HG02763 (cell line): ENCODE measurements around the gene IGSF23.

Experiments
- ATAC-seq: cut with Tn5 transposase; IDR thresholded peaks from one replicate; pipeline ENCODE4 v1.9.1; 2021; ENCODE audit warnings: mild to moderate bottlenecking, moderate library complexity; ENCODE audit not compliant: unreplicated experiment

The IGSF23 gene, protein sequence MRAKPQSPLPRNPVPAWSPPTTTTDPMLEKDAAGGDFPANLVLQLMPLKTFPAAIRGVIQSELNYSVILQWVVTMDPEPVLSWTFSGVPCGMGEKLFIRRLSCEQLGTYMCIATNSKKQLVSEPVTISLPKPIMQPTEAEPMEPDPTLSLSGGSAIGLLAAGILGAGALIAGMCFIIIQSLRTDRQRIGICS

DNA sequence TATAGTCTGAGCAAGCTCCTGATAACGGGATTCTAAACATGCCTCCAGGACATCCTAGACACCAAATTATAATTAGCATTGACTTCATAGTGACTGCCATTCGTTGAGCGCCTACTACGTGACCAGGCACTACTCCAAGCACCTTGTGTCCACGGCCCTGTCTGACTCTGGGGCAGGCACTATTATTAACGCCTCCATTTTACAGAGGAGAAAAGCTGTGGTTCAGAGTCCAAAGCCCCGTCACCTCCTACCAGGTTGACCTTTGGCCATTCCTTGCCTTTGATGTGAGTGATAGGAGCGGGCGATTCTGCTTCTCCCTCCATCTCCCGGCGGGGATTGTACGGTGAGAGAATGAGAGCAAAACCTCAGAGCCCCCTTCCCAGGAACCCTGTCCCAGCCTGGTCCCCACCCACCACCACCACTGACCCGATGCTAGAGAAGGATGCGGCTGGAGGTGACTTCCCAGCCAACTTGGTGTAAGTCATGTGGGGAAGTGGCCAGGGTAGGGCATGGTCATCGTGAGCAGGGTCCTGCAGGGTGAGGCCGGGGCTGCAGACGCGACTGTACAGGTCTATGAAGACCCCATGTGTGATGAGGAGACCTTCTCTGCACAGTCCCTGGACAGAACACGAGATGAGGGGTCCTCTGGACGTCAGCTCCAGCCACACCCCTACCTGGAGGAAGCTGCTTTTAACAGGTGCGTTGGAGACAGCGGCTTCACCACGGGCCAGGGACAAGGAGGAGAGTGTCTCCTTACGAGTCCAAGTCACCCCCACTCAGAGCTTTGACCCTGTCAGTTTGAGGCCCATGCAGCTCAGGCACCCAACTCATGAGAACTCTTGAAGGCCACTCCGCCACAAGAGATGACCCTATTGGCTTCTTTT is at the start of gene IGSF23:
IGSF23 (plus strand) TSS at position 269 of the 884 bp plus-strand sequence; CDS start at position 352, 83 bp downstream.
- ATAC-seq: no peak

DNA sequence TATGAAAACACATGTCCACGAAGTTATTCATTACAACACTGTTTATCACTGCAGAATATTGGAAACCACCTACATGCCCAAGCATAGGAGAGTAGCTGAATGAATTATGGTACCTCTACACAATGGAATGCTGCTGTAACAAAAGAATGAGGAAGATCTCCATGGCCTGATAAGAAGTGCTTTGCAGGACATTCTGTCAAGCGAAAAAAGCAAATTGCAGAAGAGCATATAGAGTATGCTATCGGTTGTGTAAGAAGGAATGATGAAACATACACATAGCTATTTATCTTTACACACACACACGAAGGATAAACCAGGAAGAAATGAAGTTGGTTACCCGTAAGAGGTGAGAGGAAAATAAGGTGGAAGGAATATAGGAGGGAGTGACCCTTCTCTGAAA is 46.4 kb upstream of the IGSF23 start:
- no peak for ATAC-seq

DNA sequence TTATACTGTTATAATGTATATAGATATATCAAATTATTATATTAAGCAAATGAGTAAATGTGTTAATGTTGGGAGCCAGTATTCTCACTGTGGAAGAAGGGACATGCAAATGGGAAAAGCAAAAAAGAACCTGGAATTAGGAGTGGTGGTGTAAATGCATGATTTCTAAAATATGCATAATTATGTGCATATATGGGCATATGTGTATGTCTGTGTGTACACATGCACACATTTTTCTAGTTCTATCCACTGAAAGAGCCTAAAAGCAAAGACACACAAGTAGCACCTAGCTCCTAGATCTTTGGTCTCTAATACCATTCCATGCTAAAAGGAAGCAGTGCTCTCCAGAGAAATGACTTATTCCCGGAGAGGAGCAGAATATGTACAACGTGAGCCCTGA is 45.6 kb upstream of the IGSF23 start:
- no peak for ATAC-seq

DNA sequence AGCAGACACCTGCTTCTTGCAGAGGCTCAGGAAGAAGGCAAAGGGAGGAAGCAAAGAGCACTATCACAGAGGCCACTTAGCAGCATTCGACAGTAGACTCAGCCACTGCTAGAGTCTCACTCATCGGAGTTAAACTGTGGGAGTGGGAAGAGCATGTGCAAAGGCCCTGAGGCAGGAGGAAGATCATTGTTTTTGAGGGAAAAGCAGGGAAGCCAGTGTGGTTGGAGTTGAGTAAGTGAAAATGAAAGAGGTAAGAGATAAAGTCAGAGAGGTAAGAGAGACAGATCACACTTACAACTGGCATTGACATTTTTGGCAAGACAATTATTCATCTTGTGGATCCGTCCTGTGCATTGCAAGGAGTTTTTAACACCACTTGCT is 42.8 kb upstream of the IGSF23 start:
- no peak for ATAC-seq

DNA sequence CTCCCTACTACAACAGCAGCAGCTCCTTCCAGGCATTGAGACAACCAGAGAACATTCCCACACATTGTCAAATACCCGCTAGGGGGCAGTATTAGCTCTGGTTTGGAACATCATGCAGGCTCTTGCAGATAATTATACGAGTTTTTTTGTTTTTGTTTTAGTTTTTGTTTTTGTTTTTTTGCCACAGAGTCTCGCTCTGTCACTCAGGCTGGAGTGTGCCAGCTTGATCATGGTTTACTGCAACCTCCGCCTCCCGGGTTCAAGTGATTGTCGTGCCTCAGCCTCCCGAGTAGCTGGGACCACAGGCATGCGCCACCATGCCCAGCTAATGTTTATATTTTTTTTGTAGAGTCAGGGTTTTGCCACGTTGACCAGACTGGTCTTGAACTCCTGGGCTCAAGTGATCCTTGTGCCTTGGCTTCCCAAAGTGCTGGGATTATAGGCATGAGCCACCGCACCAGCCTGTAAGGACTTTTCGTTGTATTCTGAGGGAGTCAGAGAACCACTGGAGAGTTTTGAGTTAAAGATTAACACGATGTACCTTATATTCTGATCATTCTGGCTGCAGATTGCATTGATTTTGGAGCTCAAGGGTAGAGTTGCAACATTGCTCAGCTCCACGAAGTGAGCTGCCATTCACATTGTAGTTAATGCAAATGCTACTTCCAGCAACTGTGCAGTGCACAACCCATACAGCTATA is 42.2 kb upstream of the IGSF23 start:
- ATAC-seq: no peak

DNA sequence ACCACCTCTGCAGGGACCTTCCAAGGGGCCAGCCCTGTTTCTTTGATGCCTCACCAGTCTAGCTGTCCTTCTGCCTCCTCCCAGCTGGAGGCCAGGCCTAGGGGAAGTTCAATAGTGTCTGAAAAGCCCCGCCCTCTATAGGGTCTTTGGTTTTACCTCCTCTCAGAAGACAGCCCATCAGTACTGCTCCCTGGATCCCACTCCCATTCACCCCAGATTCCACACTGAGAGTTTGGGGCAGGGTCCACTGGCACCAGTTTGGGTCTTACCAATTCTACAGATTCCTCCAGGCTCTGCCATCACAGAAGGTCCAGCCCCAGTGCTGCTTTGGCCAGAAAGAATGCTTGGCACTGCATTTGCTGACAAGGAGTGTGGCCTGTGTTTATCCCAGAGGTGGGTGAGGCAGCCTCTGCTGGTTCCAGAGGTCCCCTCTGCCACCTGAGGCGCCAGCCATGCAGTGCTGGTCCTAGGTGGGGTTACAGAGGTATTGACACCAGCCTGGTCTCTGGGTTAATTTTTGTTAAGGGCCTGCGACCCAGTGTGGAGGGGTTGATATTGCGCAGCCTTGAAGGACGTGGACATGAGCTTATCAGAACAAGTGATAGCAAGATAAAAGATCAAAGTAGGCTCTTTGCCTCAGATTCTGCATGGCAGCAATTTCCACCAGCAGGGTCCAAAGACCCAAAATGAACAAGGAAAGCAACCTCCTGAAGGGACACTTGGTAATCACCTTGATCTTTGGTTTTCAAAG is 41.4 kb upstream of the IGSF23 start:
- ATAC-seq: no peak

DNA sequence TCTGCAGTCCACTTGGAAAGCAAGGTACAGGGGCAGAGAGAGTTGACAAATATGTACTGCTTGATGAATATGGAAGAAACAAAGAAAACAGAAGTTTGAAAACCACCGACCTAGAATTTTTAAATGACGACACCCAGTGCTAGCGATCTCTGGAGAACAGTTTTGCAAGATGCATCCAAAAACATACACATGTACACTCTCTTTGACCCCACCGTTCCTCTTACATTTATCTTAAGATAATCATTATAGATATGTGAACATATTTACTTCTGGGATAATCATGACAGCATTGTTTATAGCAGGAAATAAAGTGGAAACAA is 40.8 kb upstream of the IGSF23 start:
- no peak for ATAC-seq

DNA sequence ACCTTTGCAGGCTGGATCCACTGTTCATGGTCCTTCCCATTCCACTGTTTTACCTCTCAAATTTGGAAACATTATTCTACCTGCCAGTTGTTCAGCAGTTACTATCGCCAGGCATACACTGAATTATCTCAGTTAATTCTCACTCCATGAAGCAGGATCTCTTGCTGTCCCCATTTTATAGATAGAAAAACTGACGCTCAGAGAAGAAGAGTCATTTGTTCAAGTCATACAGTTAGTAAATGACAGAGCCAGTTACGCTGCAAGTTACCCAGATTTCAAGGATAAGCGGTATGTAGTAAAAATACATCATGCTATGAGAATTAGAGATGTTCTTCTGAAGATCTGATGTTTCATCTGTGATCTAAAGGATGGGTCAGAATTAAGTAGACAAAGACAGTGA is 40.2 kb upstream of the IGSF23 start:
- no peak for ATAC-seq

DNA sequence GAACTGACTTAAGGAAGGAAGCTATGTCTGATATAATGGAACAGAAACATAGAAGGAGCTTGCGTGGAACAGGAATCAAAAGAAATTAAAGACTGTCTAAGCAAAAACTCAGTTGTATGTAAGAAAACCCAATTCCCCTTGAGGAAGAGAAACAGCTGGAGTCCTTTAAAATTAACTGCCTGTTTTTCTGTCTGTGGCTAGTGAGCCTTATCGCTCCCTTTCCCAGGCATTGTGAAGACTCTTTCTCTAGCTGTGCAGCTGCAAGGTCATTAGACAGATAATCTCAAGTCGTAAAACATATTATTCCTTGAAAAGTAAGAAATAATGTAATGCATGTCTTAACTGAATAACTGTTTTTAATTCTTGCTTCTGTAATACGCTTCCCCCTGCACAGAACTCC is 39.7 kb upstream of the IGSF23 start:
- no peak for ATAC-seq

DNA sequence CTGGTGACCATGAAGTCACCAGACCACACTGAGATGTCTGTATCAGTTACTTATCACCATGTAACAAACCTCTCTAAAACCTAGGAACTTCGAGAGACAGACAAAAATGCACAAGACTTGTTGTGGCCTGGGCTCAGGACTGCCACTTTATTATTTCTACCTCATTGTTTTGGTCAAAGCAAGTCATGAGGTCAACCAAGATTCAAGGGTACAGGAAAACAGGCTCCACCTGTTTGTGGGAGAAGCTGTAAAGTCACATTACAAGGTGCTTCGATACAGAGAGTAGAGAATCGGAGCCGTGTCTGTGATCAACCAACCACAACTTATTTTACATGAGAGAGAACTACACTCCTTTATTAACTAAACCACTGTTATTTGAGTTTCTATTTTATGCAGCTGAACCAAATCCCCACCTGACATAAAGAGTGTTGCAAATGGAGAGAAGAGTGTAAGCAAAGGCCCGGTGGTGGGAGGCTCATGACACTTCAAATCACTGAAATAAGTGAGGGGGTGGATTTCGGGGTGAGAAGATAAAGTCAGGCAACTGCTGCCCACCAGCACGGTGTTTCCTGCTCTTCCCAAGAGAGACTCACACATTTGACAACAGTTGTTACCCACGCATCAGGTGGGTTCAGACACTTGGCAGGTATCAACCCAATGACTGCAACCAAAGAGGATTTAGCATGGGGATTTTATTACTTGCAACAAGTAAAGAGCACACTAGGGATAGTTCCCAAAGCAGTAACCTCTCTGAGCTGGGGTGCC is 39.0 kb upstream of the IGSF23 start:
- ATAC-seq: no peak

DNA sequence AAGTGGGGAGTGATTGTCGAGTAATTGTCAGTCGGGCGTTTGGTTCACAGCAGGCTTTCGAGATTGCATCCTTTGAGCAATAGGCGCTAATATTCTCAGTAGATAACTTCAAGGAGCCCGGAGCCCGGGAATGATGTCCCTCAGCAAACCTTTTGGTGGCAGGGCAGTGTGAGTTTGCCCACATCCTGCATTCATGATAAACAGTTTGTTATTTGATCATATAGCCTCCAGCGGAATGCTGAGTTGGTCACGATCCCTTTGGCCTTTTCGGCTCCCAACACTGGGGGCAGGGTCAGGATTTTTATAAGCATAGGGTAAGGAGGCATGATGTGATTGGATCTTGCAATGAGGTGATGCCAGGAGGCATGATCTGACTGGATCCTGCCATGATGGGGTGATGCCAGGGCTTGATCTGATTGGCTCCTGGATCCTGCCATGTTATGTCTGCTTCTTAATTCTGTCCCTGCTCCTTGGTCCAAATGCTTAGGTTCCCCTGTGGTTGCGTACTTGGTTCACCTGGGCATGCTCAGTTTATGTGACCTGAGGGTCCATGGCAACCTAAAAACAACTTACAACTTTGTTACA is 38.2 kb upstream of the IGSF23 start:
- no peak for ATAC-seq

DNA sequence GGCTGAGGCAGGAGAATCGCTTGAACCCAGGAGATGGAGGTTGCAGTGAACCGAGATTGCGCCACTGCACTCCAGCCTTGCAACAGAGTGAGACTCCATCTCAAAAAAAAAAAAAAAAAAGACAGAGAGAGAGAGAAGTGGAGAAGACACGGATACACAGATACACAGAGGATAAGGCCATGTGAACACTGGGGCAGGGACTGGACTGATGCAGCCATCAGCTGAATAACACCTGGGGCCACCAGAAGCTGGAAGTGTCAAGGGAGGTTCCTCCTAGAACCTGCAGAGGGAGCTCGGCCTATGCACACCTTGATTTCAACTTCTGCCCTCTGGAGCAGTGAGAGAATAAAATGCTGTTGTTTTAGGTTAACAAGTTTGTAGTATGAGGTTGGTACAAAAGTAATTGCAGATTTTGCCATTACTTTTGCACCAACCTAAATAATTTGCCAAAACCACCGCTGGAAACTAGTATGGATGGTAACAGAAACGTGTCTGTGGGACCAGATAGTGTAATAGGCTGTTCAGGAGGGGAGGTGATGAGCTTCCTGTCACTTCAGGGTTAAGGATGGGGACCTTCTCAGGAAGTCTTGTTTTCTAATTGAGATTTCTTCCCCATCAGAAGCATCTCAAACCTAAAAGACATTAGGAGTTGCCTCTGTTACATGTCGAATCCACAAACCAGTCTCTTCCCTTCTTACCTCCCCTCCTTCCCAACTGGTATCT is 36.4 kb upstream of the IGSF23 start:
- no peak for ATAC-seq

DNA sequence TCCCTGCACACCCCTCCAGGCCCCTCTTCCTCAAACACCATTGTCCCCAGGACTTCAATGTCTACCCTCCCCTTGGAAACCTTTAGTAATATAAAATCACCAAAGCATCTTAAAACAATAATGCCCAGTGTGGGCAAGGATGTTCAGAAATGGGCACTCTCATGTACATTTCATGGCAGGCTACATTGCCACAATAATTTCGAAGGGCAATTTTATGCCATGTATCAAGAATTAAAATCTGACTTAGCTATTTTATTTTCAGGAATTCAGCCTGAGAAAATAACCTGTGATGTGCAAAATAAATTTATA is 35.8 kb upstream of the IGSF23 start:
- ATAC-seq: no peak

DNA sequence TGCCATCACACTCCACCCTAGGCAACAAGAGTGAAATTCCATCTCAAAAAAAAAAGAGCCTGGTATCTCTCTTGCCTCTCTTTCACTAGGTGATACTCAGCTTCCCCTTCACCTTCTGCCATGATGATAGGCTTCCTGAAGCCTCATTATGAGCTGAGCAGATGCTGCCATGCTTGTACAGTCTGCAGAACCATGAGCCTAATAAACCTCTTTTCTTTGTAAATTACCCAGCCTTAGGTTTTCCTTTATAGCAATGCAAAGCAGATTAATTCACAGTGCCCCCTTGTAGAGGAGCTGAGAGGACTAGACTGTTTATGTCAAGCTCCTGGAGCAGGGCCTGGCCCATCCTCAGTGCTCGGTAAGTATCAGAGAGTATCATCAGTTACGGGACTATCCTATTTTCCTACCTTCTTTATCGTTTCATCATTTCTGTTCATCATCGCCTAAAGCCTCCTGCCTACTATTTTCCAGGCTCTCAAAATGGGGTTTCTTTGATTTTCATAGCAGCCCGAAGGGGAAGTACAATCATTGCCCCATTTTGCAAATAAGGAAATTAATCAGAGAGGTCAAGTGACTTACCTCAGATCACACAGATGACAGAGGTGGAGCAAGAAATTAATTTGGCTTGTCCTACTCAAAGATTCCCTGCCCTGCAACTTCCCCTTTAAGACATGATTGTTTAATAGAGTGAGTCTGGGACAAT is 33.5 kb upstream of the IGSF23 start:
- ATAC-seq: no peak

DNA sequence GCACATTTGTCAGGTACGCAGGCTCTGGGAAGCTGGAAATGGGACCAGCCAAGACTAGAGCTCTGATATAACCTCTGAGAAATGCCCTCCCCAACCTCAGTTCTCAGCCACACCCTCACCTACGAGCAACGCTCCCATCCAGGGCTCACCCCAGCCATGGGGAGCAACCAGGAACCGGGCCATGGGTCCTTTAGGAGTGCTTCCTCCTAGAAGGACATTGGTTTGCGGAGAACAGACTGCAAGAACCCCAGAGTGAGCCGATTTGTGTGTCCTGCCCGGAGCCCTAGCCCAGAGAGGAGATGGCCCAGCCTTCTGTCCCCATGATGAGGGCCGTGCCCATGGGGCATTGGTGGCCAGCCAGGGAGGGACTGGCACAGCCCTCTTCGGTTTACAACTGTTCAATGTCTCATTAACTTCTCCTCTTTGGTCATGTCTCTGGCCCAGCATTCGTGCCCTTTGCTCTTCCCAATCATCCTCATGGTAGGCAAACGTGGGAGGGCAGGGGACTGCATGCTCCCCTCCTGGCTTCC is 32.9 kb upstream of the IGSF23 start:
- ATAC-seq: no peak

DNA sequence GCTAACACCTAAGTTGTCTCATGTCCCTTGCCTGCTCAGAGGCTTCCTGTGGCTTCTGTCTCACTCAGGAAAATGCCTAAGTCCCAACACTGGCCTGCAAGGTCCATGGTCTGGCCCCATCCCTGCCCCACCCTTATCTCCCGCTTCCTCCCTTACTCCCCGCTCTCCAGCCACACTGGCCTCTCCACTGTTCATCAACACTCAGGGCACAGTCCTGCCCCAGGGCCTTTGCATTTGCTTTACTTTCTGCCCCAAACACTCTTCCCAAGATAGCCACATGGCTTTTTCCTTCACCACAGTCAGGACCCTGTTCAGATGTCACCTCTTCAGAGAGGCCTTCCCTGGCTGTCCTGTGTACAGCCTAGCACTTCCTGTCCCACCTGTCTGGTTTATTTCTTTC is 32.1 kb upstream of the IGSF23 start:
- no peak for ATAC-seq

DNA sequence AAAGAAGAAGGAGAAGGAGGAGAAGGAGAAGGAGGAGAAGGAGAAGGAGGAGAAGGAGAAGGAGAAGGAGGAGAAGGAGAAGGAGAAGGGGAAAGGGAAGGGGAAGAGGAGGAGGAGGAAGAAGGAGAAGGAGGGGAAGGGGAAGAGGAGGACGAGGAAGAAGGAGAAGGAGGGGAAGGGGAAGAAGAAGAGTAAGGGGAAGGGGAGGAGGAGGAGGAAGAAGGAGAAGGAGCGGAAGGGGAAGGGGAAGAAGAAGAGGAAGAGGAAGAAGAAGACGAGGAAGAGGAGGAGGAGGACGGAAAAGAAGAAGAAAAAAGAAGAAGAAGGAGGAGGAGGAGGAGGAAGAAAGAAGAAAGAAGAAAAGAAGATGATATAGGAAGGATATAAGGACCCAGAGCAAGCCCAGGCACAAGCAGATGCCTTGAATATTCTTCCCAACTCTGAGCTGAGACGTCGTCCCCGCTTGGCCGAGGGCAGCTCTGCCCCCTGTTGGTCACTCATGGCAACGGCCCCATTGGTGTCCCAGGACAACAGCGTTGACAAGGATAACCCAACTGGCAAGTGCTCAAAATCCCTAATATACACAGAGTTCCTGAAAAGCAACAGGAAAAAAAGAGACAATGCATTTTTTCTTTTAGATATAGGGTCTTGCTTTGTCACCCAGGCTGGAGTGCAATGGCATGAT is 30.6 kb upstream of the IGSF23 start:
- no peak for ATAC-seq

DNA sequence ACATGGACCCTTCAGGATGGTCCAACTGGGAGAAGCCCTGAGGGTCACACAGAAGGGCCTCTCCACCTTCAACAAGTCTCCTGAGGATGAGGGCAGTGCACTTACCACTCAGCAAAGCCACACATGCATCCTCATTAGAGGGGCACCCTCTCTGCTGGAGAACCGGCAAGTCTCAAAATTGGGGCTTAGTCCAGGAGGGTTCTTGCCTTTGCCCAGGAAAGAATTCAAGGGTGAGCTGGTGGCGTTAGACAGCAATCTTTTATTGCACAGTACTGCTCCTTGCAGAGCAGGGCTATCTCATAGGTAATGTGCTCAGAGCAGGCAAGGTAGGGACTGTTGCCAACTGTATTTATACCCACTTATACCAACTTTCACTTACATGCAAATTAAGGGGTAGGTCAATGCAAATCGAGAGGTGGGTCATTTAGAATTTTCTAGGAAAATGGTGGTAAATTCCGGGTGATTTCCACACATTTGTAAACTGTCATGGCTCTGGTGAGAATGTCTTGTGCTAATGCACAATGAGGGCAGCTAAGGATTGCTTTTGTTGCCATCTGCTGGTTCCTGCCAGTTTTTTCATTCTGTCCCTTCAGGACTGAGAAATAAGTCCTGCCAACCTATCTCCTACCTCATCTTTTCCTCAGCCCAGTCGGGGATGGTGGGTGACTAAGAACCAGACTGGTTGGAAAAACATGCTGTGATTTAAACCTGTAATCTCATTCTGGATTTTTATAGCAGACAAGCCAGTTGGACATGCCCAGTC is 27.8 kb upstream of the IGSF23 start:
- ATAC-seq: no peak
